ENCODE results near the gene NRXN3.
A peak's percentile ranks its signal among the peaks of the same experiment; 100 is the strongest.

The NRXN3 gene

GRCh38 chr14:79411403-79412174 lies 1241.4 kb downstream of the NRXN3 start:
- no peak for DNase-seq (ENCODE audit: low read depth, low spot score)

DNA sequence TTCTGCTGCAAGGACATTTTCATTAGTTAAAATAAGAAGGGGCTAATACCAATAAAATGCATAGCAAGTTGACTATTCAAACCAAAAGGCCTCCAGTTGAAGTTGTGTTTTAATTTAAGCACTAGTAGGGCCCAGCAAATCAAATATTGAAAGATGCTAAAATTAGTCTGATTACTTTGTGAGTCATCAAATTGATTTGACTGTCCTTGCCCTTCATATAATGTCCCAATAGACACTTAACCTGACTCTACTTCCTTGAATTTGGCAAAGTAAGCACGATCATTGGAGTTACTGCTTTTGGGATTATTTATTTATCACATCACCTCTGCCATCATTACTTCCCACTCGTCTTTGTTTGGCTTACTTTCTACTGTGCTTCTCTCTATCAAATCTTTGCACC lies 1242.6 kb downstream of the NRXN3 start:
- DNase-seq (ENCODE audit: low read depth, low spot score) = no peak

DNA sequence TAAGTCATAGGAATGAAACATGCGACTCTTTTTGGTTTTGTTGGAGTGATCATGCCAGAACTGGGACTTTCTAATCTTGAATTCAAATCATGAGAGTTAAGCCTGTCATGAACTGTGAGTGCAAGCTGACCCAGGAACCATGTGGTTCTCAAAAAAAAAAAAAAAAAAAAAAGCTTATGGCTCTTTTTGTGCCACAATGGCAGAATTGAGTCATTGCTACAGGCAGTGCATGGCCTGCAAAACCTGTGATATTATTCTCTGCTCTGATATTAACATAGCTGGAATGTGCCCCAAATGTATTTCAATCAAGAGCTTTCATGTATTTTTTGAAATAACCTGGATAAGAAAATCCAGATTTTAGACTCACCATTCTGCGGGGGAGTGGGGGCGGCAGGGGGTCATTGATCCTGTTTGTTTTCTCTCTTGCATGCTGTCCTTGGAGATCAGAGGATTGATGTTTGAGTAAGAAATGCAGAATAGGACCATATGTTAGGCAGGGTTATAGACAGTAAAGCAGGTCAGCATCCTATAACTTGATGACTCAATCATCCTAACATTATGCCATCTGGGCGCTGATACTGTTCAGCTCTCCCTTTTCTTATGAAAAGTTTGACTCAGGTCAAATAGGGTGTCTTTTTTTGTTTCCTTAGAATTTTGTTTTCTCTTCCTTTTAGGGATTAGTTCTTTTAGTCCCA lies 1243.7 kb downstream of the NRXN3 start:
- DNase-seq (ENCODE audit: low read depth, low spot score) = no peak

DNA sequence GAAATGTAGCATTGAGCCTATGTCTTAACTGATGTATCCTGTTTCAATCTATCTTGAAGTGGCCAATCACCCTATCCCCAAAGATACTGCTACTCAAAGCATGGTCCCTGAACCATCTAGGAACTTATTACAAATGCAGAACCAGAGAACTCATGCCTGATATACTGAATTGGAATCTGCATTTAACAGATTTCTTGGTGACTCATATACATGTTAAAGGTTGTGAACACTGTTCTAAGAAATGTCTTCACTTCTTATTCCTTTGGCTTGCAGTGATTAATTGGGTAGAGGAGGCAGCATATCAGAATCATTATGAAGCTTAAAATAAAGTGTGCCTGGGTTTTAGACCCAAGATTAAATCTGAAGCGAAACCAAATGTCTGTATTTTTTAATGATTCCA lies 1245.6 kb downstream of the NRXN3 start:
- no peak for DNase-seq (ENCODE audit: low read depth, low spot score)

DNA sequence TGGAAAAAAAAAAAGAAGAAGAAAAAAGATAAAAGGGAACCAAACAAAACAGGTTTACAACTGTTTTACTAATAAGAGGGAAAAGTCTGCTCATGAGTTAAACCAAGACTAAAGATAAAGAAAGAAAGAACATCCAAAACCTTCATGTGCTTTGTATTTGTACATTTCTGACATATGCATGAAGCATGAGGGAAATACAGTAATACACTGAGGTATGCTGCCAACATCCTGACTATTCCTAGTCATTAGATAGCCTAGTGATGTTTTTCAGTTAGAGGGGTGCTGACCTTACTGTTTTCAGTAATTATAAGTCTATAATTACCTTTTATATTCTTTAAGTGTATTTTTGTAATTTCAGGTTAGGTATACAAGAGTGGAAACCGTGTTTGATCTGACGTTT lies 1247.8 kb downstream of the NRXN3 start:
- DNase-seq (ENCODE audit: low read depth, low spot score) = no peak

DNA sequence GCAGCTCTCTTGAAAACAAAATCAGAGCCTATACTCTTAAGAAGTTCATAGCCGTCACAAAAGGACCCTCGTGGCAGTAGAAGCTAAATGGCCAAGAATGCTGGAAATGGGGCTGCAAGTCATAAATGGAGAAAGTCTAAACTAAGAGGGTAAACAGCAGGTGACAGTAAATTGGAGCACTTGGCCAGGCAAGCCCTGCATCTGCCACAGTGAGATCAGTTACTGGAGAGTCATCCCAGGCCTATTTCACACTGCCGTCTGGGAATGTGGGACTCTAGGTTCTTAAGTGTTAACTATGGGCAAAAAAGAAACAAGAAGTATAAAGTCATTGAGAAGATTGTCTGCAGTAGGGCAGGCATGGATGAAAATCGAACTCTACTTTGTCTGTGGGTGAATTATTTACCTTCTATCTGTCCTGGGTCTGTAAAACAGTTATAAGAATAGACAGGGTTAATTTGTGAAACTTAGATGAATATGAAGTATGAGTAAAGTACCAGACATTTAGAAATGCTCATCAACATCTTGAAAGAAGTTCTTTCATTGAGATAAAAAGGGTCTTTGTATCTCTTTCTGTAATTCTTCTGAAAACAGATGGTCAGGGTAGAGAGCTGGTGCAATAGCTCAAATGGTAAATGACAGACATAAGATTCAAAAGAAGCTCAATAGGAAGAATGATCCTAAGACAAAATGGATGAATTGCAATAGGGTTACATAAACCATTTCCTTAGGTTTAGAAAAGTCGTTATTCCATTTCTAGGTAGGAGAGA lies 1248.7 kb downstream of the NRXN3 start:
- DNase-seq (ENCODE audit: low read depth, low spot score) = no peak

DNA sequence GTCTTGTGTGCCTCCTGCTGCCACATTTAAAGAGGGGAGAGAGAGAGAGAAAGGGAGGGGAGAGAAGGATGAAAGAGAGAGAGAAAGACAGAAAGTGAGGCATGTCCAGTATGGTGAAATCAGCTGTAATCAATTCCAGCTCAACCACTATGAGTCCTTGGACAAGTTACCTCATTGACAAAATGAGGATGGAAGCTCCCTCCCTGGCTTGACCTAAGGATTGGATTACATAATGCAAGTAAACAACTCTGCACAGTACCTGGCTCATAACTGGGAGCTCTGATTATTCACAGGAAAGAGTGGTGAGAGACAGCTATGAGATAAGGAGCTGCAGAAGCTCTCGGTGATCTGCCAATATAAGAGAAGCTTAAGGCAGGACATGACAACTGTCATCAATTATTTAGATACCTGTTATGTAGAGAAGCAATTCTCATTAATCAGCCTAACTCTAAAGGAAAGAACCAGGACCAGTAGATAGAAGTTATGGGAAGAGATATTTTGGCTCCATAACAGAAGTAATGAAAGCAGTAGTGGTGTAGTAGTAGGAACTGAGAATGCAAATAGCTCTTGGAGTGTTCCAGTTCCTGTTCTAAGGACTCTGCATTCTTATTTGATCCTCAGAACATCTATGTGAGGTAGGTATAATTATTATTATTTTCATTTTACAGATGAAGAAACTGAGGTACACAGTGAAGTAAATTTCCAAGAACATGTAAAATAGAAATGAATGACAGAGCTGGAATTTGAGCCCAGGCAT lies 1249.6 kb downstream of the NRXN3 start:
- no peak for DNase-seq (ENCODE audit: low read depth, low spot score)

DNA sequence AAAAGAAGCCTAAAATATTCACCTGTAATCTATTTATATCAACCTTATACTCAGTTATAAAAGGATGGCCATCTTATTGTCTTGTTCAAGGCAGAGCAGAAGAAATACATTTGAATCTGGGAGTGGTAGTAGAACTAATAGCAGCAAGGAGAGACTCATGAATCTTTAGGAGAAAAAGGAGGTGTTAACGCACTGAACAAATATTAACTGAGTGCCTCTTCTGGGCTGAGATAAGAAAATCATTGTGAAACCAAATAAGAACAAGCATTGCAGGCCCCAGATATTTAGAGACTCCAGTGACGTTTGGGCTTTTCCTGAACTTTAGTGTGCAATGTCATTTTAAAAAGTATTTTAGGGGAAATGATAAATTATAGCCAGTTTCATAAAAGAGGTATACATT lies 1250.6 kb downstream of the NRXN3 start:
- no peak for DNase-seq (ENCODE audit: low read depth, low spot score)

- no peak for DNase-seq (ENCODE audit: low read depth, low spot score)
Observed at GRCh38 chr14:79421811-79422210, 1251.6 kb downstream of the NRXN3 start.

- DNase-seq (ENCODE audit: low read depth, low spot score) = no peak
Observed at GRCh38 chr14:79424462-79424861, 1254.3 kb downstream of the NRXN3 start.

- no peak for DNase-seq (ENCODE audit: low read depth, low spot score)
Observed at GRCh38 chr14:79426103-79426755, 1256.1 kb downstream of the NRXN3 start.

DNA sequence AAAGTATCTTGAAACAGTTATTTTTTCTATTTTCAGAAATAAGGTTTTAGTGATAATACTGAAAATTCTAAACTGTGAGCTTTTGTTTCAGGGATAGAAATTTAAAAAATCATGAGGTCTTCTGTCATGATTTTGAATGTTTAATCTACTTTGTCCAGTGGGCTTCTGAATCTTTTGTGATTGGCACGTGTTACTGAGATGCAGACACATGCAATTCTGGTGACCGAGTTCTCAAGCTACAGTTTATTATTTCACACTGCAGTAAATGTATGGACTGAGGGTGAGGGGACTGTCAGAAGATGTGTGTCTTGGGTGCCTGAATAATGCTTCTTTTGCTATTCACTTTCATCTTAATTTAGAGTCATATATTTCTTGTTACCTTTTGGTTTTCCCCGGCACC lies 1262.5 kb downstream of the NRXN3 start:
- no peak for DNase-seq (ENCODE audit: low read depth, low spot score)

GRCh38 chr14:79436335-79436734 lies 1266.2 kb downstream of the NRXN3 start:
- no peak for DNase-seq (ENCODE audit: low read depth, low spot score)

DNA sequence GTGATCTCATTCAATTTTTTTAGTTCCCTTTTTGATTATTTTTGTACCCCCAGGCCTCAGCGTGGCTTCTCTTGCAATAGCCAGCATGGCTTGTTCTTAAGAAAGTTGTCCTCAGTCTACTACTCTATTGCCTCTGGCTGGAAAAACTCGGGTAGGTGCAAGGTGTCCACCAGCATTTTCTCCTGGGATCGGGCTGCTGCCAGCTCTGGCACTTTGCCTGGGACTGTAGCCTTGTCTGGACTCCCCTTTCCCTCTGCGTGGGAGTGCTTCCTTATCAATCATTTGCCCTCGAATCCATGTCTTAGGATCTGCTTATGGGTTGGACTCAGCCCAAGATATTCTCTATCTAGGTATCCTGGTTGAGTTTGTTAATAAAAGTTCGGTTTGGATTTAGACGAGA lies 1267.8 kb downstream of the NRXN3 start:
- no peak for DNase-seq (ENCODE audit: low read depth, low spot score)

- no peak for DNase-seq (ENCODE audit: low read depth, low spot score)
Observed at GRCh38 chr14:79438696-79439342, 1268.6 kb downstream of the NRXN3 start.

DNA sequence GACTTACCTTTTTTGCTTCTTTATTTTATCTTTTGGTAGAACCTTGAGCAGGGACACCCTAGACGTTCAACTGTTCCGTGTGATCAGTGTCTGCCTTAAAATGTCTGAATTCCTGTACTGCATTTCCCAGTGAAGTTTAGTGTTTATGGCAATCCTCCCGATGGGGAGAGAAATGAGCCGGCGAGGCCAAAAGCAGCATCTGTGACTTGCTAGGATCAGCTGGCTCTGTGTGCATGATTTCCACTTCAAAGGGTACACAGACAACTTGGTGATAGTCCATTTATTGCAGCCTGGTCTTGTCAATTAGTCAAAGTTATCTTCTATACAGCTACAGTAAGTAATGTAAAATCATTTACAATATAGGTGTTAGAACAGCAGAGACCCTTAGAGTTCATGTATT lies 1272.6 kb downstream of the NRXN3 start:
- DNase-seq (ENCODE audit: low read depth, low spot score) = no peak

GRCh38 chr14:79443602-79444001 lies 1273.4 kb downstream of the NRXN3 start:
- peak; percentile 4 for DNase-seq (ENCODE audit: low read depth, low spot score)

DNA sequence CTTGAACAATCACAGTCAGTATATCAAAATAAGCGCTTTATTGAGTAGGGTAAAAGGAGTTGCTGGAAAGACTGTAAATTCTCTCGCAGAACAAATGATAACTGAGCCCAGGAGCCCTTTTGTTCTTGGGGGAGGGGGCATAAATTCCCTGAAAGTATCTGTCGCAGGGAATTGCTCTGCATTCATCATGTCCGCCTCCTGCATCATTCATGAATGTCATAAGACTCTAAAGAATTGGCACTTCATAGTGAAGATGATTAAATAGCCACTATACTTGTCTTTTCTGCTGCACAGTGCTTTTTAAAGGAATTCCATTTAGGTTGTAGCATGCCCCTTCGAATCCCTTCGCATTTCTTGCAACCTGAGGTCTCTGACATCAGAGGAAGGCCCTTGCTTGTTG lies 1278.8 kb downstream of the NRXN3 start:
- no peak for DNase-seq (ENCODE audit: low read depth, low spot score)

- no peak for DNase-seq (ENCODE audit: low read depth, low spot score)
Observed at GRCh38 chr14:79451601-79452000, 1281.4 kb downstream of the NRXN3 start.

- no peak for DNase-seq (ENCODE audit: low read depth, low spot score)
Observed at GRCh38 chr14:79453276-79453675, 1283.1 kb downstream of the NRXN3 start.

DNA sequence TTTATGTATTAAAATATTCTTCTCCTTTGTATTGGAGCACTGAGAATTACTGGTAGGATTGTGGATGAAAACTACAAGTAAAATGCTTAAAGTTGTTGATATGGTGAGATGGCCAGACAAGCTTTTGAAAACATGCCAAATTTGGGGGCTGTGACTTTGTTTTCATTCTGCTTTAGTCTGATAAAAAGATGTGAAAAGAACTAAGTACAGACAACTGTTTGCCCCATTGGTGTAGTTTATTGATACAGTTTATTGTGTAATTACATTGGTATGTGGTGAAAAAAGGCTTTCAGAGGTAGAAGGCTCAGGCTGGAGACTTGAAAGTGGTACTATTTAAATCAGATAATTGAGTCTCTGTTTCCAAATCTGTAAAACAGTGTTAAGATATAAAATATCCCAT lies 1294.3 kb downstream of the NRXN3 start:
- DNase-seq (ENCODE audit: low read depth, low spot score) = peak; percentile 54

Data from astrocyte of the hippocampus (primary cell).